Neural progenitor cell (in vitro differentiated cells): ENCODE data around the gene PRSS36. TPM values are rescaled to one million over a fixed set of nuclear protein-coding genes. Genes with fewer than 3 reads are reported as not detected.

Source experiments
- DNase-seq: peaks from one replicate; pipeline ENCODE4 v3.0.0-alpha.2; 2016; ENCODE audit warnings: low spot score
- H2AFZ ChIP-seq: fragments of 200-600 bp; sonication (generic); replicated peaks from 2 replicates; pipeline ENCODE4 v1.6.1; 2016; ENCODE audit warnings: antibody characterized with exemption
- H3F3A ChIP-seq: fragments of 200-600 bp; sonication (generic); 2 replicates; pipeline ENCODE4 v1.6.1; 2016; ENCODE audit warnings: antibody characterized with exemption, low read depth
- H3K27ac ChIP-seq: fragments of 200-600 bp; sonication (generic); 2 replicates; pipeline ENCODE4 v1.5.1; 2016; ENCODE audit warnings: mild to moderate bottlenecking
- H3K27me3 ChIP-seq: fragments of 200-600 bp; sonication (generic); 2 replicates; pipeline ENCODE4 v1.6.1; 2016; ENCODE audit warnings: mild to moderate bottlenecking, moderate library complexity
- H3K36me3 ChIP-seq: fragments of 200-600 bp; sonication (generic); 2 replicates; pipeline ENCODE4 v1.5.1; 2016
- H3K4me1 ChIP-seq: fragments of 200-600 bp; sonication (generic); 2 replicates; pipeline ENCODE4 v1.6.1; 2016; ENCODE audit warnings: mixed run types
- H3K4me2 ChIP-seq: fragments of 200-600 bp; sonication (generic); 2 replicates; pipeline ENCODE4 v1.6.1; 2016
- H3K4me3 ChIP-seq: fragments of 200-600 bp; sonication (generic); 2 replicates; pipeline ENCODE4 v1.5.1; 2016
- H3K79me2 ChIP-seq: fragments of 200-600 bp; sonication (generic); 2 replicates; pipeline ENCODE4 v1.6.1; 2016; ENCODE audit warnings: low read depth
- H3K9ac ChIP-seq: fragments of 200-600 bp; sonication (generic); 2 replicates; pipeline ENCODE4 v1.6.1; 2016
- H3K9me3 ChIP-seq: fragments of 200-600 bp; sonication (generic); 2 replicates; pipeline ENCODE4 v1.5.1; 2016; ENCODE audit warnings: low read depth
- H4K20me1 ChIP-seq: fragments of 200-600 bp; sonication (generic); 2 replicates; pipeline ENCODE4 v1.6.1; 2016; ENCODE audit warnings: low read depth
- H3K27ac Mint-ChIP-seq: 3 replicates; pipeline ENCODE4 v1.8.0; 2021; ENCODE audit warnings: mixed read lengths
- H3K27me3 Mint-ChIP-seq: 2 replicates; pipeline ENCODE4 v1.8.0; 2022; ENCODE audit warnings: low read depth, mild to moderate bottlenecking, inconsistent platforms, moderate library complexity, mixed read lengths; ENCODE audit not compliant: insufficient read depth
- H3K36me3 Mint-ChIP-seq: 3 replicates; pipeline ENCODE4 v1.8.0; 2021; ENCODE audit warnings: mixed read lengths
- H3K4me1 Mint-ChIP-seq: 3 replicates; pipeline ENCODE4 v1.8.0; 2021; ENCODE audit warnings: mixed read lengths
- H3K4me3 Mint-ChIP-seq: 3 replicates; pipeline ENCODE4 v1.8.0; 2021; ENCODE audit warnings: mild to moderate bottlenecking, moderate library complexity, mixed read lengths
- H3K9me3 Mint-ChIP-seq: 3 replicates; pipeline ENCODE4 v1.8.0; 2020; ENCODE audit warnings: mixed read lengths
- CTCF ChIP-seq: fragments of 200-600 bp; sonication (generic); IDR thresholded peaks from 2 replicates; pipeline ENCODE4 v1.5.1; 2017; ENCODE audit warnings: antibody characterized with exemption, mild to moderate bottlenecking
- EZH2 ChIP-seq: fragments of 200-600 bp; sonication (generic); IDR thresholded peaks from 2 replicates; pipeline ENCODE4 v1.6.1; 2017; ENCODE audit warnings: antibody characterized with exemption, mild to moderate bottlenecking, moderate library complexity
- EZH2phosphoT487 ChIP-seq: fragments of 200-600 bp; sonication (generic); IDR thresholded peaks from 2 replicates; pipeline ENCODE4 v1.6.1; 2017; ENCODE audit warnings: antibody characterized with exemption
- total RNA-seq: library from RNA; depleted of rRNA; stranded (reverse); fragments of >200 nt; gene quantifications from 2 replicates; pipeline ENCODE4 v1.2.3, GENCODE V29; 2015; ENCODE audit warnings: low replicate concordance

Gene PRSS36
- total RNA-seq, 1 donor from 2014 or later = 0.30 TPM

GRCh38 chr16:31186930-31187807, 37.3 kb upstream of the PRSS36 start:
- no peaks in the 10 kb centered on the region for H3K9me3 ChIP-seq
- TF ChIP-seq EZH2 = no peak
- no peak for TF ChIP-seq CTCF
- no peak for TF ChIP-seq EZH2phosphoT487
- Mint-ChIP-seq H3K9me3 (peaks cover 2% of the 10 kb centered on the region), H3K4me1 (peaks cover 21% of the 10 kb centered on the region), H3K27me3 (peaks cover 27% of the 10 kb centered on the region), H3K36me3 (peaks cover 87% of the 10 kb centered on the region), H3K4me3 (no peak overlapping the region), H3K27ac (no peak overlapping the region)
- no peaks in the 10 kb centered on the region for H3K27me3 ChIP-seq
- no peak overlapping the region for H3K27ac ChIP-seq
- DNase-seq = no peak
- H2AFZ ChIP-seq = no peak overlapping the region
- no peak overlapping the region for H3K9ac ChIP-seq
- H3K4me2 ChIP-seq = no peak overlapping the region
- peaks cover 46% of the 10 kb centered on the region for H3K36me3 ChIP-seq
- H3F3A ChIP-seq = peaks cover 79% of the 10 kb centered on the region
- H3K4me3 ChIP-seq = no peak overlapping the region
- peaks cover 100% of the 10 kb centered on the region for H4K20me1 ChIP-seq
- H3K4me1 ChIP-seq = peaks cover 13% of the 10 kb centered on the region
- peaks cover 96% of the 10 kb centered on the region for H3K79me2 ChIP-seq

GRCh38 chr16:31186176-31186575, 36.3 kb upstream of the PRSS36 start:
- peaks cover 86% of the 10 kb centered on the region for H3K36me3 Mint-ChIP-seq
- H3K9ac ChIP-seq = no peak overlapping the region
- no peaks in the 10 kb centered on the region for H3K27me3 ChIP-seq
- H3K79me2 ChIP-seq = peaks cover 100% of the 10 kb centered on the region
- H3K36me3 ChIP-seq = peaks cover 46% of the 10 kb centered on the region
- no peak overlapping the region for H3K27ac ChIP-seq
- H3K27me3 Mint-ChIP-seq = peaks cover 25% of the 10 kb centered on the region
- H3K27ac Mint-ChIP-seq = no peak overlapping the region
- peaks cover 100% of the 10 kb centered on the region for H4K20me1 ChIP-seq
- H2AFZ ChIP-seq = no peak overlapping the region
- H3K4me2 ChIP-seq = no peak overlapping the region
- peaks cover 75% of the 10 kb centered on the region for H3F3A ChIP-seq
- H3K4me1 Mint-ChIP-seq = peaks cover 29% of the 10 kb centered on the region
- H3K9me3 ChIP-seq = no peaks in the 10 kb centered on the region
- H3K4me3 Mint-ChIP-seq = no peak overlapping the region
- H3K4me3 ChIP-seq = no peak overlapping the region
- no peak for DNase-seq
- TF ChIP-seq CTCF (no peak), EZH2 (no peak), EZH2phosphoT487 (no peak)
- H3K9me3 Mint-ChIP-seq = peaks cover 2% of the 10 kb centered on the region
- H3K4me1 ChIP-seq = peaks cover 17% of the 10 kb centered on the region

- Mint-ChIP-seq H3K4me1 (peaks cover 31% of the 10 kb centered on the region), H3K27ac (no peak overlapping the region), H3K36me3 (peaks cover 81% of the 10 kb centered on the region), H3K4me3 (peak overlapping the region; percentile 33), H3K27me3 (peaks cover 29% of the 10 kb centered on the region), H3K9me3 (peaks cover 2% of the 10 kb centered on the region)
- H3K9ac ChIP-seq = no peak overlapping the region
- no peak for TF ChIP-seq CTCF
- TF ChIP-seq EZH2 = no peak
- no peak for TF ChIP-seq EZH2phosphoT487
- H3K4me3 ChIP-seq = no peak overlapping the region
- H3F3A ChIP-seq = peaks cover 73% of the 10 kb centered on the region
- H3K4me2 ChIP-seq = no peak overlapping the region
- no peak overlapping the region for H3K27ac ChIP-seq
- H3K9me3 ChIP-seq = no peaks in the 10 kb centered on the region
- peaks cover 100% of the 10 kb centered on the region for H3K79me2 ChIP-seq
- peaks cover 17% of the 10 kb centered on the region for H3K4me1 ChIP-seq
- no peak overlapping the region for H2AFZ ChIP-seq
- no peaks in the 10 kb centered on the region for H3K27me3 ChIP-seq
- H4K20me1 ChIP-seq = peaks cover 97% of the 10 kb centered on the region
- DNase-seq = no peak
- peaks cover 41% of the 10 kb centered on the region for H3K36me3 ChIP-seq
Observed at GRCh38 chr16:31185339-31185738, 35.5 kb upstream of the PRSS36 start.
